ENCODE measurements around the gene DYNC1H1. TPM values are rescaled to one million over a fixed set of nuclear protein-coding genes. Genes with fewer than 3 reads are reported as not detected.

Gene DYNC1H1
- total RNA-seq, 1 experiment from 2014 or later: 438 TPM

DNA sequence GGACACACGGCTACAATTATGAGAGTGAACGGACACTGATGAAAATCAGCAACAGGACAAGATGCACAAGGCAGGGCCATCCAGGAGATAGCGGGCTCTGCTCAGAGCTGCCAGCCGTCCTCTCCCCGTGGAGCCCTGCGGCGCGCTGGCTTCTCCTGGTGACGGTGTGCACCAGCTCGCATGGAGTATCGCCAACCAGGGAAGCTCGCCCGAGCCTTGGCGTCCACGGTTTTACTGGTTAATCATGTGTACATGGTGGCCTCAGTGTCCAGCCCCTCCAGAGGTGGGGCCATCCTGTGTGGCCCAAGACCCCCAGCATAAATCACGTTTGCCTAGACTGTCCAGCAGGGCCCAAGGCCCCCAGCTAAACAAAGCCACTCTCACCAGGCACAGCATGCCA is 31.2 kb upstream of the DYNC1H1 start:
- CTCF ChIA-PET: interaction anchor here (0.5 to 2.2 kb wide), 3 partner anchors 26 to 381 kb away, joined by 3 to 13 read pairs (median 4); no protein-coding TSS in a partner anchor
- Mint-ChIP-seq H3K4me3 (no peak overlapping the region), H3K4me1 (no peaks in the 10 kb centered on the region)

GRCh38 chr14:101934601-101935150 is 29.7 kb upstream of the DYNC1H1 start:
- H3K4me3 Mint-ChIP-seq: no peak overlapping the region

More for the DNA sequence above, 31.2 kb upstream of the DYNC1H1 start:
- no peak for ATAC-seq
- Mint-ChIP-seq H3K9me3 (no peaks in the 10 kb centered on the region), H3K36me3 (no peaks in the 10 kb centered on the region), H3K27ac (no peak overlapping the region), H3K27me3 (ENCODE audit: low read depth) (peaks cover 34% of the 10 kb centered on the region)
- DNase-seq (ENCODE audit: low spot score): no peak
- no peak for TF ChIP-seq FOXK1 (CRISPR knock-in tag; IDR thresholded peaks at IDR 0.05)
- no peak for TF ChIP-seq NFYB (CRISPR knock-in tag; conservative IDR thresholded peaks at IDR 0.05; ENCODE audit: low read depth)
- no peak for TF ChIP-seq CREB1 (CRISPR knock-in tag; IDR thresholded peaks at IDR 0.05)
- TF ChIP-seq, protein P1, sequence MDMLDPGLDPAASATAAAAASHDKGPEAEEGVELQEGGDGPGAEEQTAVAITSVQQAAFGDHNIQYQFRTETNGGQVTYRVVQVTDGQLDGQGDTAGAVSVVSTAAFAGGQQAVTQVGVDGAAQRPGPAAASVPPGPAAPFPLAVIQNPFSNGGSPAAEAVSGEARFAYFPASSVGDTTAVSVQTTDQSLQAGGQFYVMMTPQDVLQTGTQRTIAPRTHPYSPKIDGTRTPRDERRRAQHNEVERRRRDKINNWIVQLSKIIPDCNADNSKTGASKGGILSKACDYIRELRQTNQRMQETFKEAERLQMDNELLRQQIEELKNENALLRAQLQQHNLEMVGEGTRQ (CRISPR knock-in tag; IDR thresholded peaks at IDR 0.05): no peak
- no peak for TF ChIP-seq ZNF396 (CRISPR knock-in tag; IDR thresholded peaks at IDR 0.05; ENCODE audit: borderline replicate concordance)
- POLR2A ChIA-PET: no interaction called here

GRCh38 chr14:101937926-101938767 is 26.2 kb upstream of the DYNC1H1 start:
- ChIA-PET POLR2A (no interaction called here), CTCF (interaction anchor here (1.0 kb wide), 1 partner anchor 16 kb away, joined by 5 read pairs; no protein-coding TSS in a partner anchor)
- DNase-seq (ENCODE audit: low spot score) (no peak), ATAC-seq (no peak)
- Mint-ChIP-seq H3K4me3 (no peak overlapping the region), H3K27me3 (ENCODE audit: low read depth) (peaks cover 84% of the 10 kb centered on the region), H3K36me3 (no peaks in the 10 kb centered on the region), H3K4me1 (no peaks in the 10 kb centered on the region), H3K9me3 (no peaks in the 10 kb centered on the region; the same call in 1 of the 2 replicates), H3K27ac (no peak overlapping the region)
- TF ChIP-seq, protein P2, sequence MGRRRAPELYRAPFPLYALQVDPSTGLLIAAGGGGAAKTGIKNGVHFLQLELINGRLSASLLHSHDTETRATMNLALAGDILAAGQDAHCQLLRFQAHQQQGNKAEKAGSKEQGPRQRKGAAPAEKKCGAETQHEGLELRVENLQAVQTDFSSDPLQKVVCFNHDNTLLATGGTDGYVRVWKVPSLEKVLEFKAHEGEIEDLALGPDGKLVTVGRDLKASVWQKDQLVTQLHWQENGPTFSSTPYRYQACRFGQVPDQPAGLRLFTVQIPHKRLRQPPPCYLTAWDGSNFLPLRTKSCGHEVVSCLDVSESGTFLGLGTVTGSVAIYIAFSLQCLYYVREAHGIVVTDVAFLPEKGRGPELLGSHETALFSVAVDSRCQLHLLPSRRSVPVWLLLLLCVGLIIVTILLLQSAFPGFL (CRISPR knock-in tag; IDR thresholded peaks at IDR 0.05; ENCODE audit: borderline replicate concordance): no peak
- TF ChIP-seq GTF2I (CRISPR knock-in tag; conservative IDR thresholded peaks at IDR 0.05): 0 out of 2 replicates have a peak, but pooled peaks have one; percentile 41

More at GRCh38 chr14:101934601-101935150, 29.7 kb upstream of the DYNC1H1 start:
- Mint-ChIP-seq H3K27ac (no peak overlapping the region), H3K36me3 (no peaks in the 10 kb centered on the region), H3K4me1 (no peaks in the 10 kb centered on the region), H3K27me3 (ENCODE audit: low read depth) (peaks cover 49% of the 10 kb centered on the region), H3K9me3 (no peaks in the 10 kb centered on the region; the same call in 1 of the 2 replicates)
- ChIA-PET POLR2A (no interaction called here), CTCF (interaction anchor here (0.6 to 2.2 kb wide), 5 partner anchors 11 to 345 kb away, joined by 3 to 13 read pairs (median 3); no protein-coding TSS in a partner anchor)
- DNase-seq (ENCODE audit: low spot score) (no peak), ATAC-seq (no peak)
- TF ChIP-seq SMAD4 (CRISPR knock-in tag; IDR thresholded peaks at IDR 0.05): no peak
- TF ChIP-seq ARID4B (CRISPR knock-in tag; IDR thresholded peaks at IDR 0.05; ENCODE audit: borderline replicate concordance): no peak
- TF ChIP-seq, protein P3, sequence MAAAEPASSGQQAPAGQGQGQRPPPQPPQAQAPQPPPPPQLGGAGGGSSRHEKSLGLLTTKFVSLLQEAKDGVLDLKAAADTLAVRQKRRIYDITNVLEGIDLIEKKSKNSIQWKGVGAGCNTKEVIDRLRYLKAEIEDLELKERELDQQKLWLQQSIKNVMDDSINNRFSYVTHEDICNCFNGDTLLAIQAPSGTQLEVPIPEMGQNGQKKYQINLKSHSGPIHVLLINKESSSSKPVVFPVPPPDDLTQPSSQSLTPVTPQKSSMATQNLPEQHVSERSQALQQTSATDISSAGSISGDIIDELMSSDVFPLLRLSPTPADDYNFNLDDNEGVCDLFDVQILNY (CRISPR knock-in tag; IDR thresholded peaks at IDR 0.05): no peak
